Hepatocyte (in vitro differentiated cells): ENCODE results near the gene SLC39A11. TPM values are rescaled to one million over a fixed set of nuclear protein-coding genes. Genes with fewer than 3 reads are reported as not detected.

ENCODE experiments used
- DNase-seq: peaks from one replicate; pipeline ENCODE4 v3.0.0-alpha.2; 2016; ENCODE audit warnings: low spot score
- H2AFZ ChIP-seq: fragments of 200-600 bp; sonication (generic); 2 replicates; pipeline ENCODE4 v1.6.0; 2016; ENCODE audit warnings: antibody characterized with exemption, mild to moderate bottlenecking
- H3K27ac ChIP-seq: fragments of 200-600 bp; sonication (generic); 2 replicates; pipeline ENCODE4 v1.5.1; 2016; ENCODE audit warnings: mild to moderate bottlenecking
- H3K27me3 ChIP-seq: fragments of 200-600 bp; sonication (generic); 2 replicates; pipeline ENCODE4 v1.6.1; 2016
- H3K36me3 ChIP-seq: fragments of 200-600 bp; sonication (generic); replicated peaks from 2 replicates; pipeline ENCODE4 v1.5.1; 2016; ENCODE audit warnings: low read depth; ENCODE audit not compliant: insufficient read depth
- H3K4me1 ChIP-seq: fragments of 200-600 bp; sonication (generic); 2 replicates; pipeline ENCODE4 v1.5.1; 2016; ENCODE audit warnings: mild to moderate bottlenecking, moderate library complexity; ENCODE audit not compliant: insufficient read depth
- H3K4me2 ChIP-seq: fragments of 200-600 bp; sonication (generic); 2 replicates; pipeline ENCODE4 v1.6.0; 2016
- H3K4me3 ChIP-seq: fragments of 200-600 bp; sonication (generic); 2 replicates; pipeline ENCODE4 v1.5.1; 2016; ENCODE audit warnings: mild to moderate bottlenecking
- H3K79me2 ChIP-seq: fragments of 200-600 bp; sonication (generic); 2 replicates; pipeline ENCODE4 v1.6.0; 2017; ENCODE audit warnings: mild to moderate bottlenecking
- H3K9me2 ChIP-seq: fragments of 200-600 bp; sonication (generic); replicated peaks from 2 replicates; pipeline ENCODE4 v1.6.0; 2017; ENCODE audit warnings: mild to moderate bottlenecking; ENCODE audit not compliant: insufficient read depth
- H3K9me3 ChIP-seq: fragments of 200-600 bp; sonication (generic); 2 replicates; pipeline ENCODE4 v1.5.1; 2016; ENCODE audit warnings: low read depth, mild to moderate bottlenecking
- H4K20me1 ChIP-seq: fragments of 200-600 bp; sonication (generic); 2 replicates; pipeline ENCODE4 v1.6.0; 2016; ENCODE audit warnings: mild to moderate bottlenecking; ENCODE audit not compliant: insufficient read depth, poor library complexity, severe bottlenecking
- CTCF ChIP-seq: fragments of 200-600 bp; sonication (generic); IDR thresholded peaks from 2 replicates; pipeline ENCODE4 v1.5.1; 2016; ENCODE audit warnings: antibody characterized with exemption, mild to moderate bottlenecking; ENCODE audit not compliant: poor library complexity
- EZH2 ChIP-seq: fragments of 200-600 bp; sonication (generic); IDR thresholded peaks from 2 replicates; pipeline ENCODE4 v1.6.1; 2016; ENCODE audit warnings: antibody characterized with exemption, mild to moderate bottlenecking, borderline replicate concordance
- EZH2phosphoT487 ChIP-seq: fragments of 200-600 bp; sonication (generic); IDR thresholded peaks from one replicate; pipeline ENCODE4 v1.6.1; 2018; ENCODE audit warnings: antibody characterized with exemption, mild to moderate bottlenecking, low read depth, moderate library complexity; ENCODE audit not compliant: unreplicated experiment, severe bottlenecking
- WGBS: methylation state at CpG from one replicate; pipeline ENCODE4 v1.1.6; 2016; ENCODE audit warnings: low lambda C conversion rate; ENCODE audit errors: missing lambda C conversion rate; 5-methylcytosine and 5-hydroxymethylcytosine counted together
- polyA plus RNA-seq: library from polyadenylated mRNA; unstranded; fragments of >200 nt; fragmentation: Nextera tagmentation; extraction: Ambion mirVana; gene quantifications from 2 replicates; pipeline ENCODE4 v1.2.1, GENCODE V29; 2016
- total RNA-seq: library from RNA; depleted of rRNA; stranded (reverse); fragments of >200 nt; gene quantifications from 2 replicates; pipeline ENCODE4 v1.2.3, GENCODE V29; 2014

Gene SLC39A11
- total and polyA plus RNA-seq, 2 experiments from 2014 or later: 37.7 to 39.1 TPM

DNA sequence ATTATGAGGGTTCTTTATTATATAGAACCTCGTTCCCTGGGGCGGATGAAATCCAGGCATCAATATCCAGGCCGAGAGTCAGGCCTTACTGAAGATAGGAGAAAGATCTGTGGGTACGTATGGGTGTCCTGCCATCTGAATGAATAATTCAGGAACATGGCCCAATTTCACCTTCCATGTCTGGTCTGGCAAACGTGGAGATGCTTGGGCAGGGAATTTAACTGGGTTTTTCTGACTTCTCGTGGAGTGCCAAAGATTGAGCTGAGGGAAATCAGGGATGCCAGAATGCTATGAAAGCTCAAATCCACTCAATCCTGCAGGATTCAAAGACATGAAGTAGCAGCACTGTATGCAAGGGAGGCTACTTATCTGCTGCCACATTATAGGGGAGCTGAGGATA is 302.8 kb downstream of the SLC39A11 start:
- Histone ChIP-seq H3K4me1 (no peaks in the 10 kb centered on the region), H3K4me3 (no peak overlapping the region), H2AFZ (no peak overlapping the region), H3K36me3 (no peaks in the 10 kb centered on the region), H4K20me1 (no peaks in the 10 kb centered on the region), H3K4me2 (no peak overlapping the region), H3K27me3 (no peaks in the 10 kb centered on the region), H3K27ac (no peak overlapping the region), H3K9me3 (no peaks in the 10 kb centered on the region), H3K79me2 (no peaks in the 10 kb centered on the region), H3K9me2 (no peaks in the 10 kb centered on the region)
- TF ChIP-seq EZH2 (no peak), EZH2phosphoT487 (no peak), CTCF (no peak)
- 92% methylated on average over 6 of the region's 6 CpGs for WGBS
- no peak for DNase-seq

- H2AFZ ChIP-seq: no peak overlapping the region
- no peaks in the 10 kb centered on the region for H4K20me1 ChIP-seq
- 88% methylated on average over 19 of the region's 19 CpGs for WGBS
- DNase-seq: no peak
- no peaks in the 10 kb centered on the region for H3K4me1 ChIP-seq
- TF ChIP-seq EZH2 (no peak), CTCF (no peak), EZH2phosphoT487 (no peak)
- H3K27ac ChIP-seq: no peak overlapping the region
- H3K4me3 ChIP-seq: no peak overlapping the region
- no peaks in the 10 kb centered on the region for H3K9me3 ChIP-seq
- no peaks in the 10 kb centered on the region for H3K79me2 ChIP-seq
- no peaks in the 10 kb centered on the region for H3K9me2 ChIP-seq
- no peak overlapping the region for H3K4me2 ChIP-seq
- H3K36me3 ChIP-seq: no peaks in the 10 kb centered on the region
- H3K27me3 ChIP-seq: no peaks in the 10 kb centered on the region
Measured at GRCh38 chr17:72788950-72789585, 303.4 kb downstream of the SLC39A11 start.

- 95% methylated on average over 2 of the region's 2 CpGs for whole genome bisulfite sequencing
- H3K4me3 ChIP-seq: no peak overlapping the region
- DNase-seq: no peak
- no peaks in the 10 kb centered on the region for H4K20me1 ChIP-seq
- no peaks in the 10 kb centered on the region for H3K27me3 ChIP-seq
- no peak overlapping the region for H2AFZ ChIP-seq
- H3K4me1 ChIP-seq: peaks cover 9% of the 10 kb centered on the region
- H3K4me2 ChIP-seq: no peak overlapping the region
- no peaks in the 10 kb centered on the region for H3K36me3 ChIP-seq
- no peaks in the 10 kb centered on the region for H3K79me2 ChIP-seq
- TF ChIP-seq EZH2phosphoT487: no peak
- TF ChIP-seq CTCF: no peak
- TF ChIP-seq EZH2: no peak
- no peak overlapping the region for H3K27ac ChIP-seq
- H3K9me2 ChIP-seq: no peaks in the 10 kb centered on the region
- no peaks in the 10 kb centered on the region for H3K9me3 ChIP-seq
Measured at GRCh38 chr17:72786209-72786608, 306.3 kb downstream of the SLC39A11 start.
